ENCODE measurements around the gene FXR2.
"Not testable (repeated sequence)": the region's sequence is repeated elsewhere in the genome, so short reads cannot be mapped to it uniquely, and the experiment has no call there.

FXR2 gene

DNA sequence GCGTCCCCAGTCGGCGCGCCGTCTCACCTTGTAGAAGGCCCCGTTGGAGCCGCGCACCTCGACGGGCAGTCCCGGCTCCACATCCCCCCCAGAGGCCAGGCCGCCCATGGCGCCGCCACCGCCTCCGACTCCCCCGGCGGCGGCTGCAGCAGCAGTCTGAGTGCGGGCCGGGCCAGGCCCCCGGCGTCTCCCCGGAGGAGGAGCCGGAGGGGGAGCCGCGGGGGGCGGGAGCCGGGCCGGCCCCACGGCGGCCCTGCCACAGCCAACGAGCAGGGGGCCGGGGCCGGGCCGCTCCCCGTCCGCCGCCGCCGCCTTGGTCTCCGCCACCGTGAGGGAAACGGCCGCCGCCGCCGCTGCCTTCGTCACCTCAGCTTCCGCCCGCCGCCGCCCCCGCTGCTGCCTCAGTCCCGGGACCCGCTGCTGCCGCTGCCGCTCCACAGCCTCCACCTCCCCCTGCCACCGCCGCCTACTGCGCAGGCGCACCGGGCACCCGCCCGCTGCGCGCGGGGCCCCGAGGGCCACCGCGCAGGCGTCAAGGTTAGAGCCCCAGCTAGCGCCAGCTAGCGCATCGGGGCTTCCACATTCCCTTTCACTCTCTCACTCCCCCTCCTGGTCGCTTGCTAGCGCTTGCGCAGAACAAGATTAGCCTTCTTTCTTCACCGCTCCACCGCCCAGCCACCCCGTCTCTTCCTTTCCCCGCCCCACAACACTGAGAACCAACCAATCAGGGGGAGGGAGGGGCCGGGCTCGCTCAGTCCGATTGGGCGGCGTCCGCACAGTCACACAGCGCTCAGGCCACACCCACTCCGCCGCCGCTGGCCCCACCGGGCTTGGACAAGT, at the start of gene FXR2:
TSS of gene FXR2 (minus strand) at position 473 of the 840 bp plus-strand sequence. CDS start at position 108, 365 bp downstream.
- FAIRE-seq = peak; percentile 94

- no peak for FAIRE-seq
Observed at GRCh38 chr17:7656958-7657609, 42.4 kb upstream of the FXR2 start.

DNA sequence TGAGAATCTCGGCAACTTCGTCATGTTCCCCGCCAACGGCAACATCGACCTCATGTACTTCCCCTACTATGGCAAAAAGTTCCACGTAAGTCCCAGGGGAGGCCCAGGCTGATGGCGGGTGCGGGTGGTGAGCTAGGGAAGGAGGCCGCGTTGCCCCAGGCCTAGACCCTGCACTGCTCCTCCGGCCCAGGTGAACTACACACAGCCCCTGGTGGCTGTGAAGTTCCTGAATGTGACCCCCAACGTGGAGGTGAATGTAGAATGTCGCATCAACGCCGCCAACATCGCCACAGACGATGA, 40.8 kb upstream of the FXR2 start:
- no peak for FAIRE-seq

- no peak for FAIRE-seq
Observed at GRCh38 chr17:7654832-7655540, 40.3 kb upstream of the FXR2 start.

GRCh38 chr17:7652388-7653356, 38.0 kb upstream of the FXR2 start:
- no peak for FAIRE-seq

- FAIRE-seq = no peak
Observed at GRCh38 chr17:7651665-7652387, 37.1 kb upstream of the FXR2 start.

- FAIRE-seq = no peak
Observed at GRCh38 chr17:7651097-7651664, 36.5 kb upstream of the FXR2 start.

- FAIRE-seq = no peak
Observed at GRCh38 chr17:7650509-7651096, 35.9 kb upstream of the FXR2 start, which contains the start of gene ATP1B2. TSS of gene ATP1B2 (plus strand) at chr17:7650926. CDS start at chr17:7651519, 593 bp downstream.

- FAIRE-seq = no peak
Observed at GRCh38 chr17:7647018-7647417, 32.3 kb upstream of the FXR2 start.

- FAIRE-seq = no peak
Observed at GRCh38 chr17:7646457-7646856, 31.8 kb upstream of the FXR2 start.

- no peak for FAIRE-seq
Observed at GRCh38 chr17:7644775-7645174, 30.1 kb upstream of the FXR2 start.

DNA sequence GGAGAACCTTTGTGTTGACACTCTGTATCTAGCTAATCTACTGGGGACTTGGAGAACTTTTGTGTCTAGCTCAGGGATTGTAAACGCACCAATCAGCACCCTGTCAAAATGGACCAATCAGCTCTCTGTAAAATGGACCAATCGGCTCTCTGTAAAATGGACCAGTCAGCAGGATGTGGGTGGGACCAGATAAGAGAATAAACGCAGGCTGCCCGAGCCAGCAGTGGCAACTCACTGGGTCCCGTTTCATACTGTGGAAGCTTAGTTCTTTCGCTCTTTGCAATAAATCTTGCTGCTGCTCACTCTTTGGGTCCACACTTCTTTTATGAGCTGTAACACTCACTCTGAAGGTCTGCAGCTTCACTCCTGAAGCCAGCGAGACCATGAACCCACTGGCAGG, 26.9 kb upstream of the FXR2 start:
- FAIRE-seq = not testable (repeated sequence)

DNA sequence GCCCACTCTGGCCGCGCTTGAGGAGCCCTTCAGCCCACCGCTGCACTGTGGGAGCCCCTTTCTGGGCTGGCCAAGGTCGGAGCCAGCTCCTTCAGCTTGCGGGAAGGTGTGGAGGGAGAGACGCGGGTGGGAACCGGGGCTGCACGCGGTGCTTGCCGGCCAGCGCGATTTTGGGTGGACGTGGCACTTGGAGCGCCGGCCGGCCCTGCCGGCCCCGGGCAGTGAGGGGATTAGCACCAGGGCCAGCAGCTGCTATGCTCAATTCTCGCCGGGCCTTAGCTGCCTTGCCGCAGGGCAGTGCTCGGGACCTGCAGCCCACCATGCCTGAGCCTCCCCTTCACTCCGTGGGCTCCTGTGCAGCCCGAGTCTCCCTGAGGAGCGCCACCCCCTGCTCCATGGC, 26.1 kb upstream of the FXR2 start:
- FAIRE-seq = no peak

DNA sequence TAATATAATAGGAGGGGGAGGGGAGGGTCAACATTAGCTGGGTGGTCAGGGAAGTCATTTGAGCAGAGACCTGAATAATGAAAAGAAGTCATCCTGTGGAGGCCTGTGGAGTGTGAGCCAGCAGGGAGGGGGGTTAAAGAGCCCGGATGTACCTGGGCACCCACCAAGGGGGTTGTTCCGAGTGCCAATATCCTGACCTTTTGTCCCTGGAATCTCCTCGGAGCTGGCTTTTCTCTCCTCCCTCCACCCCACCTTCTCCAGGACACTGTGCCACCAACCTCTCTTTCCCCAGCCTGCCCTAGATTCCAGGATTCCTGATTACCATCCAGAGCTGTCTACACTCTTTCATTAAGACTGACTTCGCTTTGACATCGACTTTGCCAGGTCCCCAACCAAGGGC, 21.5 kb upstream of the FXR2 start:
- no peak for FAIRE-seq

- FAIRE-seq = no peak
Observed at GRCh38 chr17:7634384-7634783, 19.7 kb upstream of the FXR2 start.

- no peak for FAIRE-seq
Observed at GRCh38 chr17:7633093-7633492, 18.4 kb upstream of the FXR2 start.

DNA sequence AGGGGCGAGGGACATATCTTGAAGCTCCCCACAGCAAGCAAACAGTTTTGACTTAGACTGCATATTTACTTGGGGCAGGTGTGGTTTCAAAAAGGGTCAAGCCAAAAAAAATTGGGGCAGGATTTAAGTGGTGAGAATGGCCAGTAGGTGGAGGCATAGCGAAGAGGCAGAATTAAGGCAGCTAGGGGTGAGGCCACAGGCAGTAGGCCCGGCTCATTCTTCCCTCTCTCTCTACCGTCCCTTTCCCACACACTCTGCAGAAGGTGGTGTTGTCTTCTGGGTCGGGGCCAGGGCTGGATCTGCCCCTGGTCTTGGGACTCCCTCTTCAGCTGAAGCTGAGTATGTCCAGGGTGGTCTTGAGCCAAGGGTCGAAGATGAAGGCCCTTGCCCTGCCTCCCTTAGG, 17.8 kb upstream of the FXR2 start:
- FAIRE-seq = no peak

DNA sequence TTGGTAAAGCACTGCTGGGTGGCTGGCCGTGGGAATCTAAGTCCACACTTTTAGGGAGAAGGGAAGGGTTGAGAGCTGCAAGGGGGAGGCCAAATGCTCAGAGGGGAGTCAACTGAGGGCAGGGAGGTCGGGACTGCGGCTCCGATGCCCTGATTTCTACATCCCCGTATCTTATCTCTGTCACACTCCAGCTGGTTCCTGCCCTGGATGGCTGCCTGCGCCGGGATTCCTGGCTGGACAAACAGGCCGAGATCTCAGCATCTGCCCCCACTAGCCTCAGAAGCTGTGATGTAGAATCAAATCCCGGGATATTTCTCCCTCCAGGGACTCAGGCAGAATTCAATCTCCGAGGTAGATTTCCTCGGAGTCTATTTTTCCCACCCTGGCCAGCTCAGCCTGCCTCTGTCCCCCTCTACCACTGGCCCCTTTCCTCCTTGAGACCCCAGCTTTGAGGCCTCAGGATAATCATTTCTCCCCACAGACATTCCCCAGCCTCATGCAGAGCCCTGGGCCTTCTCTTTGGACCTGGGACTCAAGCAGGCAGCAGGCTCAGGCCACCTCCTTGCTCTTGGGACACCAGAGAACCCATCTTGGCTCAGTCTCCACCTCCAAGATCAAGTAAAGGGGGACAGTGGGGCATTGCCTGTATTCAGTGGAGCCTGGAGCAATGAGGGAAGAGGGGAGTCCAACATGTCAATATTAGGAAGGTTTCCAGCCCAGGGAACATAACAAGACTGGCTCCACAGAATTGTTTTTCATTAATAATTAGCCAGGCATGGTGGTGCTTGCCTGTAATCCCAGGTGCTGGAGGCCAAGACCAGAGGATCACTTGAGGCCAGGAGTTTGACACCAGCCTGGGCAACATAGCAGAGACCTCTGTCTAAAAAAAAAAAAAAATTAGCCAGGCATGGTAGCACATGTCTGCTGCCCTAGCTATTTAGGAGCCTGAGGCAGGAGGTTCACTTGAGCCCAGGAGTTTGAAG, 17.0 kb upstream of the FXR2 start:
- FAIRE-seq = no peak

- FAIRE-seq = no peak
Observed at GRCh38 chr17:7629939-7630571, 15.4 kb upstream of the FXR2 start, which contains the start of gene SHBG. TSS of gene SHBG (plus strand) at chr17:7630135. CDS start at chr17:7630173, 38 bp downstream.
